IMR-90 (cell line): Measurements from ENCODE around the gene RUFY2.
A peak's percentile ranks its signal among the peaks of the same experiment; 100 is the strongest.

Experiments
- BHLHE40 ChIP-seq: fragments of 150-350 bp; IDR thresholded peaks from 2 replicates; pipeline ENCODE4 v1.6.1; 2016; ENCODE audit warnings: mild to moderate bottlenecking, low read depth, low read length
- CEBPB ChIP-seq: IDR thresholded peaks from 2 replicates; pipeline ENCODE4 v1.6.1; 2012; ENCODE audit warnings: low read depth, low read length, improper control_type of control experiment
- CHD1 ChIP-seq: IDR thresholded peaks from 2 replicates; pipeline ENCODE4 v1.6.1; 2012; ENCODE audit warnings: low read depth, low read length, improper control_type of control experiment
- FOS ChIP-seq: fragments of 150-350 bp; IDR thresholded peaks from 2 replicates; pipeline ENCODE4 v1.6.1; 2016; ENCODE audit warnings: low read depth, low read length
- MAFK ChIP-seq: IDR thresholded peaks from 2 replicates; pipeline ENCODE4 v1.6.1; 2012; ENCODE audit warnings: low read depth, low read length, improper control_type of control experiment
- POLR2A ChIP-seq: IDR thresholded peaks from 2 replicates; pipeline ENCODE4 v1.6.1; 2012; ENCODE audit warnings: mild to moderate bottlenecking, low read depth, low read length
- RAD21 ChIP-seq: IDR thresholded peaks from 2 replicates; pipeline ENCODE4 v1.6.1; 2012; ENCODE audit warnings: low read length, improper control_type of control experiment
- RCOR1 ChIP-seq: IDR thresholded peaks from 2 replicates; pipeline ENCODE4 v1.6.1; 2012; ENCODE audit warnings: mild to moderate bottlenecking, low read length, improper control_type of control experiment; ENCODE audit not compliant: insufficient replicate concordance
- RFX5 ChIP-seq: IDR thresholded peaks from 2 replicates; pipeline ENCODE4 v1.8.0; 2012; ENCODE audit warnings: low read depth, mild to moderate bottlenecking, low read length, moderate library complexity
- SMC3 ChIP-seq: fragments of 150-350 bp; IDR thresholded peaks from 2 replicates; pipeline ENCODE4 v1.6.1; 2016; ENCODE audit warnings: low read depth, mild to moderate bottlenecking, antibody characterized with exemption, low read length, moderate library complexity
- USF2 ChIP-seq: fragments of 150-350 bp; IDR thresholded peaks from 2 replicates; pipeline ENCODE4 v1.6.1; 2017; ENCODE audit warnings: mild to moderate bottlenecking, antibody characterized with exemption, low read length, low read depth
- TF ChIP-seq, protein P1 (sequence below): conservative IDR thresholded peaks from 2 replicates; pipeline ENCODE4 v1.5.1; 2012; ENCODE audit warnings: mild to moderate bottlenecking, low read depth, low read length, improper control_type of control experiment

DNA sequence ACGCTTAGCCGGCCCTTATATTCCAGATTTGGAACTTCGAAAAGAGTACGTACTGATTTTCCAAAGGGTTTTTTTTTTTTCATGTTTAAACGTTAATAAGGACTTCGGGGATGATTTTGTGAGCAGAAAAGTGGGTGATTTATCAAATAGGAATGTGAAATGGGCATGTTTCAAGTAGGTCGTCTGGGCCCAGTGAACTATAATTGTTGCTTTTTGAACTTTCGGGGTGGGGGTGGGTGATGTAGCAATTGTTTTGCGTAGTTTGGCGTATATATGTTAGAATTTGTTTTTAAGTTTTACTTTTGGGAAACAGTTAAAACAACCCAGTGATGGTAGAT is 74.0 kb downstream of the RUFY2 start:
- no peak for TF ChIP-seq BHLHE40
- no peak for TF ChIP-seq POLR2A
- no peak for TF ChIP-seq RFX5
- TF ChIP-seq, protein P1, sequence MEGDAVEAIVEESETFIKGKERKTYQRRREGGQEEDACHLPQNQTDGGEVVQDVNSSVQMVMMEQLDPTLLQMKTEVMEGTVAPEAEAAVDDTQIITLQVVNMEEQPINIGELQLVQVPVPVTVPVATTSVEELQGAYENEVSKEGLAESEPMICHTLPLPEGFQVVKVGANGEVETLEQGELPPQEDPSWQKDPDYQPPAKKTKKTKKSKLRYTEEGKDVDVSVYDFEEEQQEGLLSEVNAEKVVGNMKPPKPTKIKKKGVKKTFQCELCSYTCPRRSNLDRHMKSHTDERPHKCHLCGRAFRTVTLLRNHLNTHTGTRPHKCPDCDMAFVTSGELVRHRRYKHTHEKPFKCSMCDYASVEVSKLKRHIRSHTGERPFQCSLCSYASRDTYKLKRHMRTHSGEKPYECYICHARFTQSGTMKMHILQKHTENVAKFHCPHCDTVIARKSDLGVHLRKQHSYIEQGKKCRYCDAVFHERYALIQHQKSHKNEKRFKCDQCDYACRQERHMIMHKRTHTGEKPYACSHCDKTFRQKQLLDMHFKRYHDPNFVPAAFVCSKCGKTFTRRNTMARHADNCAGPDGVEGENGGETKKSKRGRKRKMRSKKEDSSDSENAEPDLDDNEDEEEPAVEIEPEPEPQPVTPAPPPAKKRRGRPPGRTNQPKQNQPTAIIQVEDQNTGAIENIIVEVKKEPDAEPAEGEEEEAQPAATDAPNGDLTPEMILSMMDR, result no peak
- peak; percentile 38; the same call in 1 of the 2 replicates for TF ChIP-seq CEBPB
- TF ChIP-seq MAFK, result no peak
- no peak for TF ChIP-seq RAD21
- TF ChIP-seq SMC3, result no peak
- TF ChIP-seq RCOR1, result no peak
- TF ChIP-seq USF2, result no peak
- no peak for TF ChIP-seq FOS
- no peak for TF ChIP-seq CHD1
